K562 (cell line): ENCODE results near the gene EGFR. TPM values are rescaled to one million over a fixed set of nuclear protein-coding genes. Genes with fewer than 3 reads are reported as not detected.
A peak's percentile ranks its signal among the peaks of the same experiment; 100 is the strongest.

Source experiments
- DIDO1 ChIP-seq: fragments of 450-650 bp; IDR thresholded peaks from 2 replicates; pipeline ENCODE4 v1.6.1; 2016; ENCODE audit warnings: low read depth, missing biosample characterization, missing genetic modification characterization
- RBM22 ChIP-seq: fragments of 200-400 bp; formaldehyde crosslinking; IDR thresholded peaks from 2 replicates; pipeline ENCODE4 v1.6.1; 2018; ENCODE audit warnings: low read length, low read depth; ENCODE audit not compliant: poor library complexity, severe bottlenecking
- polyA plus RNA-seq, 8 experiments: library from polyadenylated mRNA; depleted of rRNA in 4 of 8; stranded (reverse) in 5 of 8; unstranded in 3 of 8; fragments of >200 nt; fragmentation: Nextera tagmentation in 2 of 8; fragmentation: Illumina TruSeq in 1 of 8; extraction: Ambion mirVana in 2 of 8; extraction: Trizol in 1 of 8; gene quantifications; 2 replicates each; pipeline versions ENCODE4 v1.2.1 to v1.2.3, GENCODE V29; 2011 to 2014; ENCODE audit warnings: inconsistent platforms in 1 of 8, missing spikeins in 1 of 8
- total RNA-seq, 7 experiments: library from RNA; depleted of rRNA in 6 of 7; stranded (reverse); fragments of >200 nt in 6 of 7; fragmentation: Illumina TruSeq in 2 of 7; extraction: Trizol in 2 of 7; gene quantifications; 2 replicates each; pipeline versions ENCODE4 v1.2.1 to v1.2.3, GENCODE V29; 2011 to 2021; ENCODE audit warnings: low replicate concordance in 1 of 7
- TF ChIP-seq, protein P1 (sequence below), 2 experiments: fragments of 450-650 bp; formaldehyde crosslinking in 1 of 2; IDR thresholded peaks; 2 replicates each; pipeline versions ENCODE4 v1.4.0 to v1.6.1; 2014 to 2020; ENCODE audit warnings: mild to moderate bottlenecking in 2 of 2, borderline replicate concordance in 1 of 2, low read depth in 1 of 2
- TF ChIP-seq, protein P2 (sequence below): fragments of 250-450 bp; sonication (Bioruptor Pico); IDR thresholded peaks from 2 replicates; pipeline ENCODE4 v1.4.0; 2020; ENCODE audit warnings: mild to moderate bottlenecking, moderate library complexity

EGFR gene
- total and polyA plus RNA-seq, 9 of the 15 experiments (the other 6 are each of a cell fraction or from before 2014, with no cell fraction given) = 0.13 TPM; not detected in 8

DNA sequence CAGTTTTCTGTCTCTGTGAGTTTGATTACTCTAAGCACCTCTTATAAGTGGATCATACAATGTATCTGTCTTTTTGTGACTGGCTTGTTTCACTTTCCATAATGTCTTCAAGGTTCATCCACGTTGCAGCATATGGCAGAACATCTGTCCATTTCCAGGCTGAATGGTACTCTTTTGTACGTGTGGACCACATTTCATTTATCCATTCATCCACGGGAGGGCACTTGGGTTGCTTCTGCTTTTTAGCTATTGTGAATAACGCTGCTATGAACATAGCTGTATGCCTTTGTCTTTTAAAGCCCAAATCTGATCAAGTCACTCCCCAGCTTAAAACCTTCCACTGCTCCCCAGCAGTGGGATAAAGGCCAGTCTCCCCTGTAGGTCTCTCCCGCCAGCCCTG, 31.5 kb downstream of the EGFR start (continued):
- TF ChIP-seq, protein P1, sequence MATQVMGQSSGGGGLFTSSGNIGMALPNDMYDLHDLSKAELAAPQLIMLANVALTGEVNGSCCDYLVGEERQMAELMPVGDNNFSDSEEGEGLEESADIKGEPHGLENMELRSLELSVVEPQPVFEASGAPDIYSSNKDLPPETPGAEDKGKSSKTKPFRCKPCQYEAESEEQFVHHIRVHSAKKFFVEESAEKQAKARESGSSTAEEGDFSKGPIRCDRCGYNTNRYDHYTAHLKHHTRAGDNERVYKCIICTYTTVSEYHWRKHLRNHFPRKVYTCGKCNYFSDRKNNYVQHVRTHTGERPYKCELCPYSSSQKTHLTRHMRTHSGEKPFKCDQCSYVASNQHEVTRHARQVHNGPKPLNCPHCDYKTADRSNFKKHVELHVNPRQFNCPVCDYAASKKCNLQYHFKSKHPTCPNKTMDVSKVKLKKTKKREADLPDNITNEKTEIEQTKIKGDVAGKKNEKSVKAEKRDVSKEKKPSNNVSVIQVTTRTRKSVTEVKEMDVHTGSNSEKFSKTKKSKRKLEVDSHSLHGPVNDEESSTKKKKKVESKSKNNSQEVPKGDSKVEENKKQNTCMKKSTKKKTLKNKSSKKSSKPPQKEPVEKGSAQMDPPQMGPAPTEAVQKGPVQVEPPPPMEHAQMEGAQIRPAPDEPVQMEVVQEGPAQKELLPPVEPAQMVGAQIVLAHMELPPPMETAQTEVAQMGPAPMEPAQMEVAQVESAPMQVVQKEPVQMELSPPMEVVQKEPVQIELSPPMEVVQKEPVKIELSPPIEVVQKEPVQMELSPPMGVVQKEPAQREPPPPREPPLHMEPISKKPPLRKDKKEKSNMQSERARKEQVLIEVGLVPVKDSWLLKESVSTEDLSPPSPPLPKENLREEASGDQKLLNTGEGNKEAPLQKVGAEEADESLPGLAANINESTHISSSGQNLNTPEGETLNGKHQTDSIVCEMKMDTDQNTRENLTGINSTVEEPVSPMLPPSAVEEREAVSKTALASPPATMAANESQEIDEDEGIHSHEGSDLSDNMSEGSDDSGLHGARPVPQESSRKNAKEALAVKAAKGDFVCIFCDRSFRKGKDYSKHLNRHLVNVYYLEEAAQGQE (IDR thresholded peaks at IDR 0.05; ENCODE audit: borderline replicate concordance) = peak; percentile 8; the same call in 1 of the 2 replicates
- TF ChIP-seq, protein P1 (CRISPR knock-in tag; IDR thresholded peaks at IDR 0.05; ENCODE audit: low read depth) = no peak
- TF ChIP-seq RBM22 (no peak), DIDO1 (tag) (no peak)
- TF ChIP-seq, protein P2, sequence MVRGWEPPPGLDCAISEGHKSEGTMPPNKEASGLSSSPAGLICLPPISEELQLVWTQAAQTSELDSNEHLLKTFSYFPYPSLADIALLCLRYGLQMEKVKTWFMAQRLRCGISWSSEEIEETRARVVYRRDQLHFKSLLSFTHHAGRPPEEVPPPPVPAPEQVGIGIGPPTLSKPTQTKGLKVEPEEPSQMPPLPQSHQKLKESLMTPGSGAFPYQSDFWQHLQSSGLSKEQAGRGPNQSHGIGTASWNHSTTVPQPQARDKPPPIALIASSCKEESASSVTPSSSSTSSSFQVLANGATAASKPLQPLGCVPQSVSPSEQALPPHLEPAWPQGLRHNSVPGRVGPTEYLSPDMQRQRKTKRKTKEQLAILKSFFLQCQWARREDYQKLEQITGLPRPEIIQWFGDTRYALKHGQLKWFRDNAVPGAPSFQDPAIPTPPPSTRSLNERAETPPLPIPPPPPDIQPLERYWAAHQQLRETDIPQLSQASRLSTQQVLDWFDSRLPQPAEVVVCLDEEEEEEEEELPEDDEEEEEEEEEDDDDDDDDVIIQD (CRISPR knock-in tag) = no peak
